GM23338 (cell line): ENCODE data around the gene KRT2. TPM values are rescaled to one million over a fixed set of nuclear protein-coding genes. Genes with fewer than 3 reads are reported as not detected.

Source experiments
- CREB1 ChIP-seq: fragments of 250-450 bp; sonication (Bioruptor Pico); IDR thresholded peaks from 2 replicates; pipeline ENCODE4 v1.5.0; 2020; ENCODE audit warnings: low read depth, mild to moderate bottlenecking, moderate library complexity
- ETS1 ChIP-seq: IDR thresholded peaks from 2 replicates; pipeline ENCODE4 v1.6.1; 2016; ENCODE audit warnings: antibody characterized with exemption
- EZH2 ChIP-seq: fragments of 200-600 bp; sonication (generic); IDR thresholded peaks from one replicate; pipeline ENCODE4 v1.8.0; 2017; ENCODE audit warnings: antibody characterized with exemption, mild to moderate bottlenecking, low read depth; ENCODE audit not compliant: unreplicated experiment
- REST ChIP-seq: IDR thresholded peaks from one replicate; pipeline ENCODE4 v1.6.1; 2018; ENCODE audit warnings: antibody characterized with exemption; ENCODE audit not compliant: unreplicated experiment
- ZNF114 ChIP-seq: fragments of 250-450 bp; sonication (Bioruptor Pico); IDR thresholded peaks from 2 replicates; pipeline ENCODE4 v1.5.0; 2020; ENCODE audit warnings: mild to moderate bottlenecking, moderate library complexity
- polyA plus RNA-seq: library from polyadenylated mRNA; unstranded; fragments of >200 nt; fragmentation: Nextera tagmentation; extraction: Ambion mirVana; gene quantifications from 2 replicates; pipeline ENCODE4 v1.2.1, GENCODE V29; 2016
- total RNA-seq: library from RNA; depleted of rRNA; stranded (reverse); fragments of >200 nt; shearing (Covaris generic); gene quantifications from 2 replicates; pipeline ENCODE4 v1.2.3, GENCODE V29; 2014
- TF ChIP-seq, protein P1 (sequence below): fragments of 250-450 bp; sonication (Bioruptor Pico); IDR thresholded peaks from 2 replicates; pipeline ENCODE4 v1.5.0; 2020; ENCODE audit warnings: mild to moderate bottlenecking, moderate library complexity

KRT2 gene
- total and polyA plus RNA-seq, 2 experiments from 2014 or later, result not detected

DNA sequence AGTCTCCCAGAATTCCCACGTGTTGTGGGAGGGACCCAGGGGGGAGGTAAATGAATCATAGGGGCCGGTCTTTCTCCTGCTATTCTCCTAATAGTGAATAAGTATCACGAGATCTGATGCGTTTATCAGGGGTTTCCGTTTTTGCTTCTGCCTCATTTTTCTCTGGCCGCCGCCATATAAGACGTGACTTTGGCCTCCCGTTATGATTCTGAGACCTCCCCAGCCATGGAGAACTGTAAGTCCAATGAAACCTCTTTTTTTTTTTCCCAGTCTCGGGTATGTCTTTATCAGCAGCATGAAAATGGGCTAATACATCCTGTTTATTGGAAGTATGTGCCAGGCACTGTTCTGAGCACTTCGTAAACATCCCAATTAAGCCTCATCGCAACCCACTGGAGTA, 51.5 kb downstream of the KRT2 start (continued):
- TF ChIP-seq, protein P1, sequence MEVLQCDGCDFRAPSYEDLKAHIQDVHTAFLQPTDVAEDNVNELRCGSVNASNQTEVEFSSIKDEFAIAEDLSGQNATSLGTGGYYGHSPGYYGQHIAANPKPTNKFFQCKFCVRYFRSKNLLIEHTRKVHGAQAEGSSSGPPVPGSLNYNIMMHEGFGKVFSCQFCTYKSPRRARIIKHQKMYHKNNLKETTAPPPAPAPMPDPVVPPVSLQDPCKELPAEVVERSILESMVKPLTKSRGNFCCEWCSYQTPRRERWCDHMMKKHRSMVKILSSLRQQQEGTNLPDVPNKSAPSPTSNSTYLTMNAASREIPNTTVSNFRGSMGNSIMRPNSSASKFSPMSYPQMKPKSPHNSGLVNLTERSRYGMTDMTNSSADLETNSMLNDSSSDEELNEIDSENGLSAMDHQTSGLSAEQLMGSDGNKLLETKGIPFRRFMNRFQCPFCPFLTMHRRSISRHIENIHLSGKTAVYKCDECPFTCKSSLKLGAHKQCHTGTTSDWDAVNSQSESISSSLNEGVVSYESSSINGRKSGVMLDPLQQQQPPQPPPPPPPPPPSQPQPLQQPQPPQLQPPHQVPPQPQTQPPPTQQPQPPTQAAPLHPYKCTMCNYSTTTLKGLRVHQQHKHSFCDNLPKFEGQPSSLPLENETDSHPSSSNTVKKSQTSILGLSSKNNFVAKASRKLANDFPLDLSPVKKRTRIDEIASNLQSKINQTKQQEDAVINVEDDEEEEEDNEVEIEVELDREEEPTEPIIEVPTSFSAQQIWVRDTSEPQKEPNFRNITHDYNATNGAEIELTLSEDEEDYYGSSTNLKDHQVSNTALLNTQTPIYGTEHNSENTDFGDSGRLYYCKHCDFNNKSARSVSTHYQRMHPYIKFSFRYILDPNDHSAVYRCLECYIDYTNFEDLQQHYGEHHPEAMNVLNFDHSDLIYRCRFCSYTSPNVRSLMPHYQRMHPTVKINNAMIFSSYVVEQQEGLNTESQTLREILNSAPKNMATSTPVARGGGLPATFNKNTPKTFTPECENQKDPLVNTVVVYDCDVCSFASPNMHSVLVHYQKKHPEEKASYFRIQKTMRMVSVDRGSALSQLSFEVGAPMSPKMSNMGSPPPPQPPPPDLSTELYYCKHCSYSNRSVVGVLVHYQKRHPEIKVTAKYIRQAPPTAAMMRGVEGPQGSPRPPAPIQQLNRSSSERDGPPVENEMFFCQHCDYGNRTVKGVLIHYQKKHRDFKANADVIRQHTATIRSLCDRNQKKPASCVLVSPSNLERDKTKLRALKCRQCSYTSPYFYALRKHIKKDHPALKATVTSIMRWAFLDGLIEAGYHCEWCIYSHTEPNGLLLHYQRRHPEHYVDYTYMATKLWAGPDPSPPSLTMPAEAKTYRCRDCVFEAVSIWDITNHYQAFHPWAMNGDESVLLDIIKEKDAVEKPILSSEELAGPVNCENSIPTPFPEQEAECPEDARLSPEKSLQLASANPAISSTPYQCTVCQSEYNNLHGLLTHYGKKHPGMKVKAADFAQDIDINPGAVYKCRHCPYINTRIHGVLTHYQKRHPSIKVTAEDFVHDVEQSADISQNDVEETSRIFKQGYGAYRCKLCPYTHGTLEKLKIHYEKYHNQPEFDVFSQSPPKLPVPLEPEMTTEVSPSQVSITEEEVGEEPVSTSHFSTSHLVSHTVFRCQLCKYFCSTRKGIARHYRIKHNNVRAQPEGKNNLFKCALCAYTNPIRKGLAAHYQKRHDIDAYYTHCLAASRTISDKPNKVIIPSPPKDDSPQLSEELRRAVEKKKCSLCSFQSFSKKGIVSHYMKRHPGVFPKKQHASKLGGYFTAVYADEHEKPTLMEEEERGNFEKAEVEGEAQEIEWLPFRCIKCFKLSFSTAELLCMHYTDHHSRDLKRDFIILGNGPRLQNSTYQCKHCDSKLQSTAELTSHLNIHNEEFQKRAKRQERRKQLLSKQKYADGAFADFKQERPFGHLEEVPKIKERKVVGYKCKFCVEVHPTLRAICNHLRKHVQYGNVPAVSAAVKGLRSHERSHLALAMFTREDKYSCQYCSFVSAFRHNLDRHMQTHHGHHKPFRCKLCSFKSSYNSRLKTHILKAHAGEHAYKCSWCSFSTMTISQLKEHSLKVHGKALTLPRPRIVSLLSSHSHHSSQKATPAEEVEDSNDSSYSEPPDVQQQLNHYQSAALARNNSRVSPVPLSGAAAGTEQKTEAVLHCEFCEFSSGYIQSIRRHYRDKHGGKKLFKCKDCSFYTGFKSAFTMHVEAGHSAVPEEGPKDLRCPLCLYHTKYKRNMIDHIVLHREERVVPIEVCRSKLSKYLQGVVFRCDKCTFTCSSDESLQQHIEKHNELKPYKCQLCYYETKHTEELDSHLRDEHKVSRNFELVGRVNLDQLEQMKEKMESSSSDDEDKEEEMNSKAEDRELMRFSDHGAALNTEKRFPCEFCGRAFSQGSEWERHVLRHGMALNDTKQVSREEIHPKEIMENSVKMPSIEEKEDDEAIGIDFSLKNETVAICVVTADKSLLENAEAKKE, result no peak
- TF ChIP-seq REST (no peak), ZNF114 (no peak), CREB1 (CRISPR knock-in tag) (no peak), ETS1 (no peak), EZH2 (no peak)
